ENCODE results near the gene RHBDL2.
"Not testable (repeated sequence)": the region's sequence is repeated elsewhere in the genome, so short reads cannot be mapped to it uniquely, and the experiment has no call there.

The RHBDL2 gene

GRCh38 chr1:38885092-38885491, 56.5 kb downstream of the RHBDL2 start:
- no peak for DNase-seq (ENCODE audit: low read depth in 1 of 2, low spot score in 1 of 2)

DNA sequence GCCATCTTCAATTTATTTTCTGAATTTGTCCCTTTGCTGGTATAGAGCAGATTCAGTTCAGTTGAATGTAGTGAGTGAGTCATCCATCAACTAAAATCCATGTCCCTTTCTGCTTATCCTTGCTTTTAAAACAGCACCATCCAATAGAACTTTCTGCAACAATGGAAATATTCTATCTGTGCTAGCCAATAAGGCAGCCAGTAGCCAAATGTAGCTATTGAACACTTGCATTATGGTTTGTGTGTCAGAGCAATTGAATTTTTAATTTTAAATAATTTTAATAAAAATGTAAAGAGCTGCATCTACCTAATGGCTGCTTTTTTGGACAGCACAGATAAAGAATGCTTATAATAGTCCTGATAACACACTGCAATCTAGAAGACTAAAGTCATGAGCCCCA, 60.1 kb downstream of the RHBDL2 start, which contains the start of gene GJA9:
Gene GJA9, minus strand, starts transcription at position 101 of the 400 bp plus-strand sequence. CDS start 5,489 bp downstream, outside the sequence.
- no peak for DNase-seq (ENCODE audit: low read depth in 1 of 2, low spot score in 1 of 2)

- DNase-seq (ENCODE audit: low read depth in 1 of 2, low spot score in 1 of 2) = no peak
Observed at GRCh38 chr1:38875811-38876210, 65.8 kb downstream of the RHBDL2 start.

DNA sequence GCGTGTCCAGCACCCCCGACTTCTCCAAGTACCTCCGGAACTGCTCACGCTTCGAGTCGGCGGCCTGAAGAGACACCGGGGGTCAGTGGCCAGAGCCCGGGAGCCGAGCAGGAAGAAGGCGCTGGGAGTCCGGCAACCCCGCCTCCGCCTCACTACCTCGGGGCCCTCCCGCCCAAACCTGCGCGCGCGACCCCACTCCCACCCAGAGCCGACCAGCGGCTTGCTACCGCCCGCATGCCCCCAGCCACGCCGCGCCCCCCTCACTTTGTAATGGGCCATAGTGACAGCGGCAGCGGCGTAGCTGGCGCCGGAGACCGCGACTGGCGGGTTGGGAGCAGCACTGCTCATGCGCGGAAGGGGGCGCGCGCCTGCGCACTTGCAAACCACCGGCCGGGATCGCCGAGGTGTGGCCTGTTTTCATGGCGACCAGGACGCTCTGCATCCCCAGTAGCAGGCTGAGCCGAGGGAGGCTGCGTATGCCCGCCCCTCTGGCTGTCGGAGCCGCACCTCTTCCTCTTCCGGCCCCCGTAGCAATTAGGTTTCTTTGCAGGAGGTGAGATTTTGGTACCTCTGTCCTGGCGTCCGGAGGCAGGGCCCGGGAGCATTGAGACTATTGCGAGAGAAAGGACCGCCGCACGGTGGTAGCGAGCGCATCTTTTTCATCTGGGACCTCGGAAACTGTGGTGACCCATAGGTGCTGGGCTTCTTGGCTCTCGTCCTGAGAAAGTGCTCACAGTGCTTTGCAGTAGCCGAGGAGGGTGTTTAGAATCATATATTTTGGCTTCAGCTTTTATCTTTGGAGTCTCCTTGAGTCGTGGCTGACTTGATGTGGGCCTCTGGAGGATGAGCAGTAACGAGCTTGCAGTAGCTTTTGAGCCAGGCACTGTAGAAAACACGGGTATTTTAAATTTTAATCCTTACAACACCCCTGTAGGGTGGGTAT, 68.3 kb downstream of the RHBDL2 start, which contains the start of gene MYCBP:
Gene MYCBP, minus strand, starts transcription at position 322 of the 943 bp plus-strand sequence. Its CDS starts 43 bp downstream, at position 279.
- DNase-seq (ENCODE audit: low read depth in 1 of 2, low spot score in 1 of 2) = peak; percentile 96 to 97

DNA sequence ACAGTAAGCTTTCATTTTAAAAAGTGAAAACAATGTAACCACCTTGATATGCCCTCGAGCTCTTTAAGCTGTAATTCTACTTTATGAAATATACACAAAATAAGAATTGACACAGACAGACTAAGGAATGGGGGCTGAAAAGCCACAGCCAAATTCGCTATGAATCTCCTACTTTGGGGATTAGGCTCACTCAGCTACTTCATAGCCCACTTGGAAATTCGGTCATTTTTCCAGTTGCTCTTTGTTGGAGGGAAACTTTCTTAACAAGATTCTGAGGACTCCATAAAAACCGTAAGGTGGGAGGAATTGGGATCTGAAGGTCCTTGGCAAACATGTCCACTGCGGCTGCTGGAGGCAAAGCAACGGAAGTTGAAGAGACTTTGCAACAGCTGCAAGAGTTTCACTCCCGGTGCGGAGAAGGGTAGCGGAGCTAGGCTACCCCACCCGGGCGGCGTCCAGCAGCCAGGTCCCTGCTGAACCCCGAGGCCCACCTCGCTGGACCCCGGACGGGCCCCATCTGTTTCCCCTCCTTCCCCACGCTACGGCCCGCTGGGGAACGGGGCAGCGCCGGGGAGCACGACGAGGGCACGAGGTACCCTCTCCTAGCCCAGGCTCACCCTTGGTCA, 69.1 kb downstream of the RHBDL2 start:
- no peak for DNase-seq (ENCODE audit: low read depth in 1 of 2, low spot score in 1 of 2)

DNA sequence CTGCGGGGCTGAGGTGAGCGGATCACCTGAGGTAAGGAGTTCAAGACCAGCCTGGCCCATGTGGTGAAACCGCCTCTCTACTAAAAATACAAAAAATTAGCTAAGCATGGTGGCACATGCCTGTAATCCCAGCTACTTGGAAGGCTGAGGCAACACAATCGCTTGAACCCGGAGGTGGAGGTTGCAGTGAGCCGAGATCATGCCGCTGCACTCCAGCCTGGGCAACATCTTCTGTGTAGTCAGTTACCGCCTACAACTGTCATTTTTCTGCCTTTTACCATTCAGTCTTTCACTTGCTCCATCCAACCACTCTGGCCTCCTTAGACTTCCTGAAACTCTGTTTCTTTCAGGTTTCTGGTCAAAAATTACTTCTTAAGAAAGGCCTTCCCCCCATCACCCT, 70.6 kb downstream of the RHBDL2 start:
- no peak for DNase-seq (ENCODE audit: low read depth in 1 of 2, low spot score in 1 of 2)

DNA sequence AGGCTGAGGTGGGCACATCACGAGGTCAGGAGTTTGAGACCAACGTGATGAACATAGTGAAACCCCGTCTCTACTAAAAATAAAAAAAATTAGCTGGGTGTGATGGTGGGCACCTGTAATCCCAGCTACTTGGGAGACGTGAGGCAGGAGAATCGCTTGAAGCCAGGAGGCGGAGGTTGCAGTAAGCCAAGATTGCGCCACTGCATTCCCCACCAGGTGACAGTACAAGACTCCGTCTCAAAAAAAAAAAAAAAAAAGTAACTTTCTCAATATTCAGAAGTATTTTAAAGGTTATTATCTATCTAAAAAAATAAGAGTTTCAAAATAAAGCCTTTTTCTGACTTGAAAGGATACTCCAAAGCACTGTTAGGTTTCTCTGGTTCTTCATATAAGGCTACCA, 74.4 kb downstream of the RHBDL2 start:
- no peak for DNase-seq (ENCODE audit: low read depth in 1 of 2, low spot score in 1 of 2)

DNA sequence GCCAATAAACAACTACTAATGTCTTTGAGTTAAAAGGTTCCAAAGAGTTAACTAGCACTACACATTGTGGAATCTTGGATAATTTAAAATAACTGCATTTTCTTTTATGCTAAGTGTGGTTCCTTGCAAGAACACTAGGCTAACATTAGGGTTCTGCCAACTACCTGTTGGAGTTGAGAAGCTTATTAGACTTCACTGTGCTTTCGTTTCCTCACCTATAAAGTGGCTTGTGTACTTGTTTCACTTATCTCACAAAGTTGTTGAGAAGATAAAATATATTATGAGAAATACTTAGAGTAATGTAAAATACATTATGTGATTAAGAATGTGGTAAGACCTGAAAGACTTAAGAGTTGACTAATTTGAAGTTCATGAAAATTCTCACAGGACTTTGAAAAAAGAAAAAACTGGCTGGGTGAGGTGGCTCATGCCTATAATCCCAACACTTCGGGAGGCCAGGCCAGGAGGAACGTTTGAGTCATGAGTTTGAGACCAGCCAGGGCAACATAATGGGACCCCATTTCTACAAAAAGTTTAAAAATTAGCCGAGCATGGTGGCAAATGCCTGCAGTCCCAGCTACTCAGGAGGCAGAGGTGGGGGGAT, 76.4 kb downstream of the RHBDL2 start:
- no peak for DNase-seq (ENCODE audit: low read depth in 1 of 2, low spot score in 1 of 2)

DNA sequence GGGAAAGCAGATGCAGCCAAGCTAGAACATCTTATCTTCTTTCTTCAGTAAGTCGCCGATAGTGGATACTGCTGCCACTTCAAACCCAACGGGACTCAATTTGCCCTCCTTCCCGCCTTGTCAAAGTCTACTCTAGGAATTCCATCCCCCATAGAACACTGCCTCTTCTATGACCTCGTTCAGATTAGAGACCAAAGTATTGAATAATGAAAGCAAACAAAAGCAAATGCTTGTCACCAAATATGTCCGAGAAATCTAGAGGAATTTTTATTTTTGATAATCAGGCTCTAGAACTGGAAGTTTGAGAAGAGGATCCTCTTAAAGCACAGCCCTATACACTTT, 81.2 kb downstream of the RHBDL2 start:
- DNase-seq (ENCODE audit: low read depth in 1 of 2, low spot score in 1 of 2) = no peak

GRCh38 chr1:38859561-38860453, 81.8 kb downstream of the RHBDL2 start, which contains the start of gene RRAGC:
RRAGC (minus strand) TSS chr1:38859772; CDS start chr1:38859646, 126 bp downstream.
- DNase-seq (ENCODE audit: low read depth in 1 of 2, low spot score in 1 of 2) = peak; percentile 96 to 97

DNA sequence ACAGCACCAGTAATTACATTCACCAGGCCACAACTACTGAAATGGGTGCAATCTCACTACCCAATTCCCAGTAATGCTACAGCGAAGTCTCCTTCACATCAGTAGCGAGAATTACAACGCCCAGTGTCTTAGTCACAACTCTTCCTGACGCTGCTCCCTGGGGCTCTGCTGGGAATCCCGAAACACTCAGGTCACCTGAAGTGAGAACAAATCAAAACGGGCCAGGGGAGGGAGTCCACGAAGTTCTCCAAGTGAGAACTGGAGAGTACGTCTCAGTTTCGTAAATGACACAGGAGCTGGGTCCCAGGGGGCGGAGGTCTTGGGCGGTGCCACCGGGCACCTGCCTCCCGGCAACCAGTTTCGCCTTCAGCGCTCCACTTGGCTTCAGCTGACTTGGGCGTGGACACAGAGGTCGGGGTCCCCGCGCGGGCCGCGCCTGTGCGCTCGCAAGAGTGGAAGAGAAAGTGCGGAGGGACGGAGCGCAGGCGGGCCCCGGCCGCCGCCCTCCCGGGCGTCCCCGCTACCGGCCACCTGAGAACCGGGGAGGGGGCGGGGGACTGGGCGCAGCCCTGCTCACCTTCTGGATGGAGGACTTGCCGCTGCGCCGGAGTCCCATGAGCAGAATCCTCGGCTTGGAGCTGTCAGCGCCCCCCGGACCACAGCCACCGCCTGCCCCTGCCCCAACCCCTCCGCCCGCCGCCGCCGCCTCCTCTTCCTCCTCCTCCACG, 82.6 kb downstream of the RHBDL2 start:
- DNase-seq (ENCODE audit: low read depth in 1 of 2, low spot score in 1 of 2) = peak; percentile 15 to 16

GRCh38 chr1:38852780-38853179, 88.8 kb downstream of the RHBDL2 start:
- DNase-seq (ENCODE audit: low read depth in 1 of 2, low spot score in 1 of 2) = no peak

DNA sequence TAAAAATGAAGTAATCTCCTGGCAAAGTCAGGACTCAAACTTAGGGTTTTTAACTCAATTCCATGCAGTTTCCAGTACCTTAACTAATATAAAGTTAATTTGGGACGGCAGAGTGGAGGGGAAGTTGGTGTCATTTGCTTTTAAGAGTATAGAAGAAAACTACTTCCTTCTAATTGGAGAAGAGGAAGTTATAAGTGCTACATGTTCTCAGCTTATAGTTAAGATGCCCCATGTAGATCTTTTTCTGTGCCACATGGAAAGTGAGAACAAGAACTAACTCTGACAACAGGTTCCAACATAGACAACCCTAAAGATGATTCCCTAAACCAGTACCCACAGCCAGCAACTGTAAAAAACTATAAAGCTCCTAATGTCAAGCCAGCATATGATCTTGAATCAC, 93.6 kb downstream of the RHBDL2 start:
- no peak for DNase-seq (ENCODE audit: low read depth in 1 of 2, low spot score in 1 of 2)

- DNase-seq (ENCODE audit: low read depth in 1 of 2, low spot score in 1 of 2) = no peak
Observed at GRCh38 chr1:38846210-38846609, 95.4 kb downstream of the RHBDL2 start.

- not testable (repeated sequence) for DNase-seq (ENCODE audit: low read depth in 1 of 2, low spot score in 1 of 2)
Observed at GRCh38 chr1:38845088-38845487, 96.5 kb downstream of the RHBDL2 start.

DNA sequence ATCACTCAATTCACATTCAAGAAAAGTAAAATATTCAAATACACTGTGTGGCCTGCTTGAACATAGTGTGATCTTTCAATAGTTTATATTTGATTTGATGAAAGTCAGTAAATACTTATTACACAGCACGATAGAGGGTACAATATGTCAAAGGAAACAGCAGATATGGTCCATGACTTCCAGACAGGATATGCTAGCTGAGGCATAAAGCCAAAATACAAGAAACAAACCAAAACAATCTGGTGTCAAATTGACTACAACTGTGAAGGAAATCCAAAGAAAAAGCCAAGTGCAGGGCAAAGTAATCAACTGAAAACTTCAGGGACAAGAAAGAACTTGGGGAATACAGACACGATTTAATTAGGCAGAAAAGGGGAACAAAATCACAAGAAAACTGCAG, 101.3 kb downstream of the RHBDL2 start:
- DNase-seq (ENCODE audit: low read depth in 1 of 2, low spot score in 1 of 2) = no peak

DNA sequence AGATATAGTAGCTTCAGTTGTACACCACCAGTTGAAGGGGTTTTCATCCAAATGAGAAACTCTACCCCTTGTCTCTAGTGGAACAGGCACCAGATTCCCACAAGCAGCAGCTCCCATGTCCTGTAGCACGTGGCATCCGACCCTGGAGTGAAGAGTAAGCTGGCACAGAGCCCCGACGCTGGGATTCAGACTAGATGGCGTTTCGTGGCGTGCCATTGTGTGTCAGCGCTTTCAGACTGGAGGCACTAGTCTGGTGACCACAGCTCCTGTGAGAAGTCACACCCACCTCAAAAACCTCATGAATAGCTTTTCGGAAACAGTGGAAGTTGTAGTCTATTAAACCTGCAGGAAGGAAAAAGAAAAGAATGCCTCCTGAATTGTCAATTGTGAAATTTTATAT, 102.3 kb downstream of the RHBDL2 start:
- no peak for DNase-seq (ENCODE audit: low read depth in 1 of 2, low spot score in 1 of 2)

GRCh38 chr1:38836316-38836715, 105.3 kb downstream of the RHBDL2 start:
- DNase-seq (ENCODE audit: low read depth in 1 of 2, low spot score in 1 of 2) = not testable (repeated sequence)

All from stimulated activated CD4-positive, alpha-beta T cell treated with anti-CD3 and anti-CD28 coated beads, Interleukin-15, amount 100 ng/mL, for 1 hour (primary cell).